HG03457 (cell line): ENCODE measurements around the gene CDK18.
"Not testable (repeated sequence)": the region's sequence is repeated elsewhere in the genome, so short reads cannot be mapped to it uniquely, and the experiment has no call there.

ENCODE experiments used
- ATAC-seq: cut with Tn5 transposase; IDR thresholded peaks from one replicate; pipeline ENCODE4 v1.9.1; 2021; ENCODE audit warnings: moderate number of reproducible peaks; ENCODE audit not compliant: unreplicated experiment

Gene CDK18

DNA sequence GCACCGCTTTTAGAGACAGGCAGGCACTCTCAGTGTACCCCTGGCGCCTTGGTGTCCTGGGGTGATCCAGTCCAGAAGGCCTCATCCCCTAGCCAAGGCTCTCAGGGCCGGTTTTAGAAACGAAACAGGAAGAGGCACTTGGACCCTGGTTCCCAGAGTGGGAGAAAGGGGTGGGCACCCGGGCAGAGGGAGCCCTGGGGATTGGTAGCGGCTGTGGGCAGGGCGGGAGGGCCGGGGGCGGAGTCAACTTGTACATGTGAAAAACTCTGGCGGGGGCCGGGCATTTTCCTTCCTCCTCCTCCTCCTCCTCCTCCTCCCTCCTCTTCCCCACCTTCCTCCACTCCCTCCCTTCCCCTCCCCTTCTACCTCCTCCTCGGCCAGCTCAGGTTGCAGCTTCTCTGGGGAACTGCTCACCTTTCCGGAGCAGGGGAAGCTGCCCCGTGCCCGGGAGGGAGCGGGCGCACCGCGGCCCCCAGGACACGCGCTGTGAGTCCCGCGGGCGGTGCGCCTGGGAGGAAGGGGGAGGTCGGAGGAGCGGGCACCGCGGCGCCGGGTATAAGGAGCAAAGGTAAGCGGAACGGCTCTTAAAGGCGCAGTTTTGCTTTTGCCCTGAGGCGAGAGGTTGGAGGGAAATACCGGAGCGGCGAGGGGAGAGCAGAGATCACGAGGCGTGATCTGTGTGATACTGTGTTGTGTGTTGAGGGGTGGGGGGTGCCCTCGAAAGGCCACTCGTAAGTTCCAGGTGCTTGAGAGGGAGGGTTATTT is at the start of gene CDK18:
Gene CDK18 (plus strand): TSS at position 359 of the 765 bp plus-strand sequence. CDS start 18,499 bp downstream, outside the sequence.
- no peak for ATAC-seq

DNA sequence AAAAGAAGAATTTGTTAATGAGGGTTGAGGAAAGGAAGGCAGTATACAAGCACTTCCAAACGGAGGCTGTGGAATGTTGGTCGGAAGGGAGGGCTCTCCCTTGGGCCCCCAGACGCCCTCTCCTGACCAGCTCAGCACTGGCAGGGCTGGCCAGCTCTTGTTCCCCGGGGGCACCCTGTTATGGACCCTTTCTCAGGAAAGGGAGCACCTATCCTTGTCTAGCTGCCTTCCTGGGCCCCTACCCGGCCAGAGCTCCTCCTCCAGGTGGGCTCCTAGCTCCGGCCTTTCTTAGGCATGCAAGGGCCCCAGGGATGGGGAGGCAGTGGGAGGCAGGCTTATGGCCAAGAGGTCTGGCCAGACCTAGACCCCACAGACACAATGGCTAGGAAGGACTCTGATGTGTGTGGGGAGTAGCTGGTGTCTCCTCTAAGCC is 49.5 kb upstream of the CDK18 start:
- no peak for ATAC-seq

DNA sequence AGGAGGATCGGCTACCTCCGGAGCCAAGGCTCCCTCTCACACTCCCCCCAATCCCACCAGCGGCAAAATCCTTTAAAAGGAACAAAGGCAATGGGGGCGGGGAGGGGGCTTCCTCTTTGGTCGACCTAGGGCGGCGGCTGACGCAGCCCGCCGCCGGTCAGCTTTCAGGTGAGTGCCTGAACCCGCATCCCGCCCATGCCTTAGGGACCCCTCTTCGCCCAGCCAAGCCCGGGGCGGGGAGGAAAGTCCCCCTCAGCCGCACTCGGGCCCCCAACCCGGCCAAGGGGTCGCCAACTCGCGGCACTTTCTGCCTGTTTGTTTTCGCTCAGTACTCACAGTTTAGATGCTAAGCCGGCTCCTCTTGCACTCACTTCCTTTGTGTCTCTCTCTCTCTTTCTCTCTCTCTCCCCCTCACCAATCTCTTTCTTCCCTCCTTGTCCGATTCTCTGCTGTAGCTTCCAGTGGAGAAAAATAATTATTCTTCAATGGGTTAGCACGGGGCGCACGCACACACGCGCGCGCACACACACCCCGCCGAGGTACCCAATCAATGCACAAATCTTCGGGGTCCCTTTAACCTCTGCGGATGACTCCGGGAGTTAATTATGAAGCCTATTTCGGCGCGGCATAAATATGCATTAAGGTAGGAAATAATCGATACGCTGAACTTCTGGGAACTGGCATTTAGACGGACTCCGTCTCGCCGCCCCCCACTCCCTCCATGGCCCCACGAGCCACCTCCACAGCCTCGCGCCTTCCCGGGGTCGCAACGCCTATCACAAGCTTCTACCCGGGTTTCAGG is 48.7 kb upstream of the CDK18 start, which contains the start of gene BLACAT1:
Gene BLACAT1 (minus strand): TSS at position 465 of the 802 bp plus-strand sequence.
- no peak for ATAC-seq

GRCh38 chr1:205456383-205456867 is 48.0 kb upstream of the CDK18 start:
- no peak for ATAC-seq

GRCh38 chr1:205456868-205457745 is 47.4 kb upstream of the CDK18 start:
- ATAC-seq, result no peak

DNA sequence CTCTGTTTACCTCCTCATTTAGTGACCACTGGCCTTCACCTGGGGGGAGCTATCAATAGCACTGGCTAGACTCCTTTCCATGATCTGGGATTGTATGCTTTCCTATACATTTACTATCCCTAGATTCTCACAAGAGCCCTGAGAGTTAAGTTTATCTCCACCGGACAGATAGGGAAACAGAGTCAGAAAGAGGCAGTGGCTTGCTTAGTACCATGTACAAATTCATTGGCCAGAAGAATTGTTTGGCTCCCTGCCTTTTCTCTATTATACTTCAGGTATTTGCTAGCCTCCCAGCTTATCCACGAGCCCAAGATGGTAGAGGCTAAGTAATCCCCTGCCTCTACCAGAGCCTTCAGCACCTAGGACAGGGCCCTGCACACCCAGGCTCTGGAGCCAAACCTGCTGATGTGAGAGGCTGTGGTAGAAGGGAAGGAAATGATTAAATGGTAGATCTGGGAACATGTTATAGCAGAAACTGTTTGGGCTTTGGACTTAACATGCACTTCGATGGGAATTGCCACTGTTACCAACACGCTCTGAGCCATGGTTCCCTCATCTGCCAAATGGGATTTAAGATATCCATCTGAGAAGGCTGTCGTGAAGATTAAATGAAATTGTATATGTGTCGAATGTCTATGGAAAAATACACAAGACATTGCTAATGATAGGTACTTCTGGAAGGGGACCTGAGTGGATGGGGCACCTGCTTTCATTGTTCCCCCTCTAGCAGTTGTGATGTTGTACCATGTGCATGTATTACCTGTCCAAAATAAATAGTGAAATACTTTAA is 45.5 kb upstream of the CDK18 start:
- no peak for ATAC-seq

DNA sequence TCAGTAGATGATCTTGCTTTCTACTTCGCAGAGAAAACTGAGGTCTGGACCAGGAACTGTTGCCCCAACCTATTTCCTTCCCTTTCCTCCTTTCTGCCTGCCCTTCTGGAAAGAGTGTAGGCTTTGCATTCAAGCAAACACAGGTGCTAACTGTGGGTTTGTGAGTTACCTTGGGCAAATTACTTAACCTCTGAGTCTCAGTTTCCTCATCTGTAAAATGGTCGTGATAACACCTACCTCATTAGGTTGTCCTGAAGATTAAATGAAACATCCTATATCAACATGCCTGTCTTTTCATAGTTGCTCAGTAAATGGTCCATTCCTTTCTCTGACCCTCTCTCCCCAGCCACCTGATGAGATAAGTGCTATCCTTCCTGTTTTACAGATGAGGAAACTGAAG is 39.1 kb upstream of the CDK18 start:
- ATAC-seq, result no peak

DNA sequence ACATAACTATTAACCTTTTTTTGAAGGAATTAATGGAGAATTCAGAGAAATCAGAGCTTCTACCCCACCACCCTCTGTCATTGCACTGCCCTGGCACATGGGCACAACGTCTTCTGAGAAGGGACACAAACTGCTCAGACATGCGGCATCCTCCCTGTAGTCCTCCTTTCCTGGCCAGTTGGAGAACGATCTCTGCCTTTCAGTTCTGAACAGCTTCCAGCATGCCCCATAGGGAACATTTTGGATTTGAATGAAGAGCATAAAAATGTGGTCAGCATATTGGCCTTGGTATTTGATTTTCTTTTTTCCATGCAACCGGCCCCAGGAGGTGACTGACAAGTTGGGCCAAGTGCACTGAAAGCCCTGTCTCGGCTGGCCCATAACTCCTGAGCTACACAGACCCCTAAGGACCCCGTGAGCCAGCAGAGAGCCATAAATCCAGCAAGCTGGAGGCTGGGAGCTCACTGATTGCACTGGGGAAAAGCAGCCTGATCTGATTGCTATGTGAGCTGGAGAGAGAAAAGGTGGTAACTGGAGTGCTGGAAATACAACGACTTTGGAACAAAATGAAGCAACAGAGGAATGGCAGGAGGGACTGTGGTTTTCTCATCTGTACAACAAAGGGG is 37.8 kb upstream of the CDK18 start:
- no peak for ATAC-seq

- ATAC-seq, result no peak
Observed at GRCh38 chr1:205470131-205470530, 34.3 kb upstream of the CDK18 start.

DNA sequence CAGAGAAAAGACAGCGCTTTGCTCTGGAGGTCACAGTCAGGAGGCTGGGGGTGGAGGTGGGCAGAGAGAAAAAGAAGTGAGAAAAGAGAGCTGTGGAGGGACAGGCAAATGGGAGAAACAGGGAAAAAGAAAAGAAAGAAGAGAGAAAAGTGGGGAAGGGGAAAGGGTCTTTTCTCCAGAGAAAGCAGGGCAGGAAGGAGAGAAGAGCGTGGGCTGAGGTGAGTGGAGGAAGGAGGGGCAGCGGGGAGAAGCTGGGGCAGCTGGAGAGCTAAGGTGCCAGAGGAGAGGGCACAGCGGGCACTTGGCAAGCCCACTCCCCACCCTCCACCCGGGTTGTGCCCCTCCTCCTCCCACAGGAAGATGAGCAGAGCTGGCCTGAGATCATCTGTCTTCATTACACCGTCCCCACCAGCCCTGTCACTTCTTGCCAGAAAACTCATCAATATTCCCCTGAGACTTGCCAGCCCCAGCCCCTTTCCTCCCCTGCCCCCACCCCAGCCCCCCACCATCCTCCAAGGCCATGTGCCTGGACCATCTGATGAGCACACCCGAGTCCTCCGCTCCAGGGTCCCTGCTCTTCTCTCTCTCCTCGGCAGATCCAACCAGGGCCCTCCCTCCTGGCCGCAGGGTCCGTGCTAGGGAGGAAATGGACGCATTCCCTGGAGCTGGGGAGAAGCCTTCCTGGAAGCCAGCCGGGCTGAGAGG is 31.6 kb upstream of the CDK18 start:
- ATAC-seq, result no peak

DNA sequence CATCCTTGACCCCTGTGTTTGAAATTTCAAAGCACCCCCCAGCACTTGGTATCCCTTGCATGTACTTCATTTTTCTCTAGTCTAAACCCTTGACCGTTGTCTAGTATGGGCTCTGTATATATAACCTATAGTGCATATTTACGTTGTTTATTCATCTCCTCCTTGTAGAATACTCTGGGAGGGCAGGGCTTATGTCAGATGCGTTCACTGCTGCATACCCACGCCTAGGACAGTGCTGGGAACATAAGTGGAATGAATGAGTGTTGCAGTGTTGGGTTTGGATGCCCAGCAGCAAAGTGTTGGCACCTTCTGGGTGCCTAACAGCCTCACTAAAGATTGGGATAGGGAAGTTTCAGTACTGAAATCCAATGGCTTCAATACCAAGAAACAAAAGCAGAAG is 31.0 kb upstream of the CDK18 start:
- ATAC-seq, result no peak

DNA sequence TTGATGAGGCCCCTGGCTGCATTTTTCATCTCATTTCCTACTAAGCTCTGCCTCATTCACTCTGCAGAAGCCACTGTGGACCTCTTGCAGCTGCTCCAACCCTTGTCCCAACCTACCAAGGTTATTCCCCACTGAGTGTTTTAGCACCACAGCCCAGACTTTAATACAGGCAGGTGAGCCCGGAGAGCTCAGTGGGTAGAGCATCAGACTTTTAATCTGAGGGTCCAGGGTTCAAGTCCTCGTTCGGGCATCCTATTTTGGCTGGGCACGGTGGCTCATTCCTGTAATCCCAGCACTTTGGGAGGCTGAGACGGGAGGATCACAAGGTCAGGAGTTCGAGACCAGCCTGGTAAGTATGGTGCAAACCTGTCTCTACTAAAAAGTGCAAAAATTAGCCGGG is 30.5 kb upstream of the CDK18 start:
- ATAC-seq, result no peak

DNA sequence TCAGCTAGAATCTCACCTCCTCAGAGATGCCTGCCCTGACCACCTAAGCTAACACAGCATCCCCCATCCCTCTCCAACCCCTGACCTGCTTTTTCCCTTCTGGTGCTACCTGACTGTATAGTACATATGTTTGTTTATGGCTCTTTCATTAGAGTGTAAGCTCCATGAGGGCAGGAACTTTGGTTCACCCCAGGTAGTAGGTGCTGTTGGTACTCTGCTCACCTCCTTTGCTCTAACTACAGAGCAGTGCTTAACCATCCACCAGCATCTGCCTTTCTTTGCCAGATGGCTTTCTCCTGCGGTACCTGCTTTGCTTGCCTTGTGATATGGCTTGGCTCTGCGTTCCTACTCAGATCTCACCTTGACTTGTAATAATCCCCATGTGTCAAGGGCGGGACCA is 29.9 kb upstream of the CDK18 start:
- no peak for ATAC-seq

DNA sequence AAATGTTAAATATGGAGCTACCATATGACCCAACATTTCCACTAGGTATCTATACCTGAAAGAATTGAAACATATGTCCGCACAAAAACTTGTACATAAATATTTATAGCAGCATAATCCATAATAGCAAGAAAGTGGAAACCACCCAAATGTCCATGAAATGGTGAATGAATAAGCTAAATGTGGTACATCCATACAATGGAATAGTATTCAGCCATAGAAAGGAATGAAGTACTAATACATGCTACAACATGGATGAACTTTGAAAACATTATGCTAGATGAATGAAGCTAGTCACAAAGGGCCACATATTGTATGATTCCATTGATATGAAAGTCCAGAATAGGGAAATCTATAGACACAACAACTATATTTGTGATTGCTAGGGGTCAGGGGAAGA is 28.6 kb upstream of the CDK18 start:
- ATAC-seq, result no peak

GRCh38 chr1:205476648-205477047 is 27.8 kb upstream of the CDK18 start:
- no peak for ATAC-seq

GRCh38 chr1:205477121-205477758 is 27.2 kb upstream of the CDK18 start:
- no peak for ATAC-seq

- no peak for ATAC-seq
Observed at GRCh38 chr1:205477759-205478247, 26.7 kb upstream of the CDK18 start.

- not testable (repeated sequence) for ATAC-seq
Observed at GRCh38 chr1:205478985-205479384, 25.5 kb upstream of the CDK18 start.
